WTC11 (cell line): ENCODE measurements around the gene SVOPL.

ENCODE experiments used
- FOXP4 ChIP-seq: sonication (generic); formaldehyde crosslinking; IDR thresholded peaks from 2 replicates; pipeline ENCODE4 v1.8.0; 2022; ENCODE audit warnings: mild to moderate bottlenecking, missing genetic modification reagents
- KAT7 ChIP-seq: sonication (generic); formaldehyde crosslinking; IDR thresholded peaks from 2 replicates; pipeline ENCODE4 v1.8.1; 2023; ENCODE audit warnings: missing genetic modification reagents, mild to moderate bottlenecking, borderline replicate concordance
- NR3C1 ChIP-seq: sonication (generic); formaldehyde crosslinking; conservative IDR thresholded peaks from 2 replicates; pipeline ENCODE4 v1.8.1; 2023; ENCODE audit warnings: low read depth, mild to moderate bottlenecking, missing genetic modification reagents

GRCh38 chr7:138625849-138626230, 75.3 kb downstream of the SVOPL start:
- TF ChIP-seq KAT7 (CRISPR knock-in tag) (no peak), NR3C1 (no peak), FOXP4 (CRISPR knock-in tag) (no peak)
